Suprapubic skin (tissue), 4 donors: ENCODE data around the gene SLC33A1. TPM values are rescaled to one million over a fixed set of nuclear protein-coding genes. Genes with fewer than 3 reads are reported as not detected.

Experiments
- DNase-seq, 2 donors: peaks; one replicate each; pipeline ENCODE4 v3.0.0-alpha.2; 2019; ENCODE audit warnings: low spot score in 2 of 2
- H3K27ac ChIP-seq: fragments of 200-600 bp; sonication (generic); one replicate; pipeline ENCODE4 v1.5.1; 2019
- H3K27me3 ChIP-seq: fragments of 200-600 bp; sonication (generic); one replicate; pipeline ENCODE4 v1.5.1; 2019
- H3K36me3 ChIP-seq: fragments of 200-600 bp; sonication (generic); one replicate; pipeline ENCODE4 v1.5.1; 2019
- H3K4me1 ChIP-seq: fragments of 200-600 bp; sonication (generic); one replicate; pipeline ENCODE4 v1.5.1; 2019
- H3K4me3 ChIP-seq: fragments of 200-600 bp; sonication (generic); one replicate; pipeline ENCODE4 v1.5.1; 2019; ENCODE audit warnings: mild to moderate bottlenecking
- H3K9me3 ChIP-seq: fragments of 200-600 bp; sonication (generic); one replicate; pipeline ENCODE4 v1.5.1; 2019
- EP300 ChIP-seq: sonication (generic); formaldehyde crosslinking; IDR thresholded peaks from one replicate; pipeline ENCODE4 v1.6.1; 2017; ENCODE audit warnings: antibody characterized with exemption
- POLR2A ChIP-seq, 2 donors: fragments of 450-650 bp; IDR thresholded peaks; one replicate each; pipeline ENCODE4 v1.6.1; 2017; ENCODE audit warnings: antibody characterized with exemption in 2 of 2, mild to moderate bottlenecking in 2 of 2, moderate library complexity in 2 of 2
- POLR2AphosphoS5 ChIP-seq, 3 donors: sonication (generic); formaldehyde crosslinking; IDR thresholded peaks; one replicate each; pipeline ENCODE4 v1.6.1; 2017; ENCODE audit warnings: antibody characterized with exemption in 3 of 3
- WGBS: methylation state at CpG from one replicate; pipeline ENCODE4 v1.1.5; 2018; 5-methylcytosine and 5-hydroxymethylcytosine counted together
- total RNA-seq, 4 donors: library from RNA; depleted of rRNA; stranded (reverse); fragments of >200 nt; gene quantifications; one replicate each; pipeline ENCODE4 v1.1.0, GENCODE V29; 2016
- TF ChIP-seq, protein P1 (sequence below), 2 donors: fragments of 200-600 bp in 1 of 2; fragments of 450-650 bp in 1 of 2; sonication (generic) in 1 of 2; IDR thresholded peaks; one replicate each; pipeline ENCODE4 v1.5.1; 2016 to 2019; ENCODE audit warnings: antibody characterized with exemption in 2 of 2, mild to moderate bottlenecking in 1 of 2, moderate library complexity in 1 of 2

The SLC33A1 gene
- total RNA-seq: 10 to 100 TPM; 21.2 to 25.4 (median 22.9) TPM

DNA sequence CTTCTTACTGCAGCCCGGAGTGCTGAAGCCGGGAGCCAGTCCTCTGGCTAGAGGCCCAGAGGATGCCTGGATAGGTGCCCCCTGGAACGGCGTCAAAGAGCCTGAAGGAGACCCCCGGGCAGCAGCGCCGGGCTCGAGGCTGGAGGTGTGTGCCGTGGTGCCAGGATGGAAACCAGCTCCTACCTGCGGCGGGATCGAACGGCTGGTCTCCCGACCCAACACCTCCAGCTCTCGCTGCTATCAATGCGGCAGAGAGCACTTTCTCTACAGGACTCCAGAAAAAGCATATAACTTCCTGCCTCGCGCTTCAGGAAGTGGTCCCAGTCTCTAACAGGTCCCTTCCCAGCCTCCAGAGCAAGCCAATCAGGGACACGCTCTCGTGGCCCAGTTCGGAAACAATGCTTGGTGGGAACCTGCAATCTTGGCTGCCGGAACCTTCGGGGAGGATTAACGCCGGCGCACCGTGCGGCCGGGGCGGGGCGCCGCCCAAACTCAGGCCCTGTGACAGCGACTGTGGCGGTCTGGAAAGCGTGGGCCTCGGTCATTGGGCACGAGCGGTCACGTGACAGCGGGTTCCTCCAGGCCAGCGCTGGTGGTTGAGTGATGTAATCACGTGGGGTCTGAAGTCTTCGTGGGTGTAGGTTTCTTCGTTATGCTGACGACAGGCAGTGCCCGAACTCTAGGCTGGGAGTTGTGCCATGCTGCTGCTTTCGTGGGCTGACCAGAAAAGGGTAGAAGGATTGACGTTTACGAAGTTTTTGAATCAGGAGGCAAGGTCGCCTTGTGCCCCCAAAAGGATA lies at the start of gene SLC33A1:
Gene SLC33A1 (minus strand): TSS at position 287 of the 800 bp plus-strand sequence. CDS start 430 bp downstream, outside the sequence.
- peaks cover 48% of the 10 kb centered on the region for H3K4me1 ChIP-seq
- no peaks in the 10 kb centered on the region for H3K9me3 ChIP-seq
- no peaks in the 10 kb centered on the region for H3K27me3 ChIP-seq
- peak within 1 kb of the TSS; percentile 93 for H3K27ac ChIP-seq
- peak within 1 kb of the TSS; percentile 92 for H3K4me3 ChIP-seq
- TF ChIP-seq POLR2AphosphoS5 (IDR thresholded peaks at IDR 0.05) (peak; percentile 18 to 98 (median 83)), POLR2A (IDR thresholded peaks at IDR 0.05) (peak in 1 of 2 donors; percentile 52), EP300 (no peak)
- TF ChIP-seq, protein P1, sequence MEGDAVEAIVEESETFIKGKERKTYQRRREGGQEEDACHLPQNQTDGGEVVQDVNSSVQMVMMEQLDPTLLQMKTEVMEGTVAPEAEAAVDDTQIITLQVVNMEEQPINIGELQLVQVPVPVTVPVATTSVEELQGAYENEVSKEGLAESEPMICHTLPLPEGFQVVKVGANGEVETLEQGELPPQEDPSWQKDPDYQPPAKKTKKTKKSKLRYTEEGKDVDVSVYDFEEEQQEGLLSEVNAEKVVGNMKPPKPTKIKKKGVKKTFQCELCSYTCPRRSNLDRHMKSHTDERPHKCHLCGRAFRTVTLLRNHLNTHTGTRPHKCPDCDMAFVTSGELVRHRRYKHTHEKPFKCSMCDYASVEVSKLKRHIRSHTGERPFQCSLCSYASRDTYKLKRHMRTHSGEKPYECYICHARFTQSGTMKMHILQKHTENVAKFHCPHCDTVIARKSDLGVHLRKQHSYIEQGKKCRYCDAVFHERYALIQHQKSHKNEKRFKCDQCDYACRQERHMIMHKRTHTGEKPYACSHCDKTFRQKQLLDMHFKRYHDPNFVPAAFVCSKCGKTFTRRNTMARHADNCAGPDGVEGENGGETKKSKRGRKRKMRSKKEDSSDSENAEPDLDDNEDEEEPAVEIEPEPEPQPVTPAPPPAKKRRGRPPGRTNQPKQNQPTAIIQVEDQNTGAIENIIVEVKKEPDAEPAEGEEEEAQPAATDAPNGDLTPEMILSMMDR (IDR thresholded peaks at IDR 0.05): no peak
- peak; percentile 99 to 100 for DNase-seq
- 2% methylated on average over 47 of the region's 50 CpGs for WGBS
- no peaks in the 10 kb centered on the region for H3K36me3 ChIP-seq

DNA sequence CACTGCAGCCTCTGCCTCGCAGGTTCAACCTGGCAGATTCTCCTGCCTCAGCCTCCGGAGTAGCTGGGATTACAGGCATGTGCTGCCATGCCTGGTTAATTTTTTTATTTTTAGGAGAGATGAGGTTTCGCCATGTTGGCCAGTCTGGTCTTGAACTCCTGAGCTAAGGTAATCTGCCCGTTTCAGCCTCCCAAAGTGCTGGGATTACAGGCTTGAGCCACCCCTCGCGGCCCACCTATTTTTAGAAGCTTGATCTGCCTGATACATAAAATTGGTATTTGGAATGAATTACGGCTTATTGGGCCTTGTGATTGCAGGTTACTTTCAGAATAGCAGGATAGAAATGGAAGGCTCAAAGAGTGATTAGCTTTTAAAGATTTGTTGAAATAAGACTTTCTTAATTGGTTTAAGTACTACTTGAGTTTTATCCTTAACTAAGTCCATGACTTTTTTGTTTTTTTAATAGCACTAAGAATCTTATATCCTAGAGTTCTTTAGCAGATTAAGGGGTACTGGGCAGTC lies 41.2 kb upstream of the SLC33A1 start:
- Histone ChIP-seq H3K36me3 (peaks cover 41% of the 10 kb centered on the region), H3K27ac (no peak overlapping the region), H3K4me1 (peaks cover 7% of the 10 kb centered on the region), H3K9me3 (no peaks in the 10 kb centered on the region), H3K4me3 (no peak overlapping the region), H3K27me3 (no peaks in the 10 kb centered on the region)
- DNase-seq: no peak
- no peak for TF ChIP-seq EP300
- TF ChIP-seq, protein P1 (IDR thresholded peaks at IDR 0.05): no peak
- no peak for TF ChIP-seq POLR2A (IDR thresholded peaks at IDR 0.05)
- no peak for TF ChIP-seq POLR2AphosphoS5 (IDR thresholded peaks at IDR 0.05)
- 92% methylated on average over 7 of the region's 7 CpGs for WGBS

DNA sequence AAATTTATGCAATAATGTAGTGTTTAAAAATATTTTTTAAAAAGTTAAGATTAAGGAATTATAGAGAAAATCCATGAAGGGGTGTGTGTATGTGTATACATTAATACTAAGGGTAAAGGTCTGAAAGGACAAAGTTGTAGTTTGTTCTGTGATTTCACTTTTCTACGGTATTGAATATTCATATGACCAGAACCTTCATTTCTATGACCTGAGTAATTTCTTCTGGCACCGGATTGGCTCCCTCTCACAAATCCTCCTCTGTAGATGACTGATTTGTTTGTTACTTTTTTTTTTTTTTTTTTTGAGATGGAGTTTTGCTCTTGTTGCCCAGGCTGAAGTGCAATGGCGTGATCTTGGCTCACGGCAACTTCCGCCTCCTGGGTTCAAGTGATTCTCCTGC lies 37.1 kb upstream of the SLC33A1 start:
- TF ChIP-seq, protein P1 (IDR thresholded peaks at IDR 0.05): no peak
- TF ChIP-seq POLR2AphosphoS5 (IDR thresholded peaks at IDR 0.05) (no peak), EP300 (no peak), POLR2A (IDR thresholded peaks at IDR 0.05) (no peak)
- H3K36me3 ChIP-seq: peaks cover 14% of the 10 kb centered on the region
- no peak for DNase-seq
- WGBS: 98% methylated on average over 5 of the region's 5 CpGs
- no peaks in the 10 kb centered on the region for H3K9me3 ChIP-seq
- no peak overlapping the region for H3K27ac ChIP-seq
- H3K4me1 ChIP-seq: peaks cover 13% of the 10 kb centered on the region
- no peaks in the 10 kb centered on the region for H3K27me3 ChIP-seq
- no peak overlapping the region for H3K4me3 ChIP-seq

DNA sequence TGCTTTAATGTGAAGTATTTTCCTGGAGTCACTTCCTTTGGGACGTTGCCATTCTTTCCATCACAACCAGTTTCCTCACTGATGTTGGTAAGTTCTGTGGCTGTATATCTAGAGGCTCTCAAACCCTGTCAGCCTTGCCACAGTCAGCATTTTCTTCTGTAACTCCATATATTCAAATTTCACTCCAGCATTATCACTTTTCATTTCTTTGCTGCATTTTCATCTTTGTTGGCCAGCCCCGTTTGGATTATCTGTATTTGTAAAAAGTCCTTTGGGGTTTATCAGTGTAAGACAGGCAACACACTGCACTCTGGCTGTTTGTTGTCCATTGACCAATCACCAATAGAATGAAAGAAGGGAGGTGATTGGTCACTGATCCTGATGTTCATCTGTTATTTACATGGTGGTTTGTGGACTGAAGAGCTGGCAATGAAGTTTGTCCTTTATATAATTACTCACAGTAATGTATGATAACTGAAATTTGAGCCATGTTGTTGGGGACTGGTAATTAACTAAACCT lies 36.5 kb upstream of the SLC33A1 start:
- Histone ChIP-seq H3K9me3 (no peaks in the 10 kb centered on the region), H3K27me3 (no peaks in the 10 kb centered on the region), H3K36me3 (peaks cover 14% of the 10 kb centered on the region), H3K27ac (no peak overlapping the region), H3K4me1 (peaks cover 13% of the 10 kb centered on the region), H3K4me3 (no peak overlapping the region)
- 28% methylated on average over 2 of the region's 2 CpGs for WGBS
- TF ChIP-seq, protein P1 (IDR thresholded peaks at IDR 0.05): no peak
- TF ChIP-seq EP300: no peak
- no peak for DNase-seq

DNA sequence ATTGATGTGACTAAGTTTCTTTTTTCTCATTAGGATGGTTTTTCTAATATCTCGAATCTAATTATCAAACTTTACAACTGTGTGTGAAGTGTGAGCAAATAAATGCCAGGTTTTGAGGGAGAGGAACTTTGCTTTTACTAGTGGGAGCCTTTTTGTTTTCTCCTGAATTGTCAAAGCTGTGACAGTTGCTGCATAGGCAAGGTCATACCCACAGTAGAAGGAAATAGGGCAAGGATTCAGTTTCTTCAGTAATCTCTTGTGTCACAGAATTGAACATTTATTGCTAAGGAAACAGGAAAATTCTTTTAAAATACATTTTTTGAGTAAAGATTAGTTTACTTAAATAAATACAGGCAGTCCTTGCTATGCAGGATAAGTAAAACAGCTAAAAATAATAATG lies 35.7 kb upstream of the SLC33A1 start:
- Histone ChIP-seq H3K9me3 (no peaks in the 10 kb centered on the region), H3K27me3 (no peaks in the 10 kb centered on the region), H3K27ac (no peak overlapping the region), H3K4me1 (peaks cover 13% of the 10 kb centered on the region), H3K36me3 (peaks cover 7% of the 10 kb centered on the region), H3K4me3 (no peak overlapping the region)
- no peak for DNase-seq
- WGBS: 56% methylated on average over 1 of the region's 1 CpG
- TF ChIP-seq EP300: no peak
